Astrocyte of the spinal cord (primary cell): ENCODE results near the gene ADCY10.
"Not testable (repeated sequence)": the region's sequence is repeated elsewhere in the genome, so short reads cannot be mapped to it uniquely, and the experiment has no call there.

Experiments
- DNase-seq: peaks from one replicate; pipeline ENCODE4 v3.0.0; 2011; ENCODE audit warnings: low read depth, low spot score
- H3K4me3 ChIP-seq: 2 replicates; pipeline ENCODE4 v1.5.1; 2011; ENCODE audit warnings: low read depth, mild to moderate bottlenecking, low read length, moderate library complexity
- CTCF ChIP-seq: IDR thresholded peaks from 2 replicates; pipeline ENCODE4 v1.5.1; 2012; ENCODE audit warnings: low read depth, mild to moderate bottlenecking, low read length, inconsistent platforms
- in situ Hi-C: cut with HindIII; loops from 2 replicates; pipeline ENCODE4 v1.10.0; 2017; ENCODE audit warnings: low sequenced_read_pairs

The ADCY10 gene

DNA sequence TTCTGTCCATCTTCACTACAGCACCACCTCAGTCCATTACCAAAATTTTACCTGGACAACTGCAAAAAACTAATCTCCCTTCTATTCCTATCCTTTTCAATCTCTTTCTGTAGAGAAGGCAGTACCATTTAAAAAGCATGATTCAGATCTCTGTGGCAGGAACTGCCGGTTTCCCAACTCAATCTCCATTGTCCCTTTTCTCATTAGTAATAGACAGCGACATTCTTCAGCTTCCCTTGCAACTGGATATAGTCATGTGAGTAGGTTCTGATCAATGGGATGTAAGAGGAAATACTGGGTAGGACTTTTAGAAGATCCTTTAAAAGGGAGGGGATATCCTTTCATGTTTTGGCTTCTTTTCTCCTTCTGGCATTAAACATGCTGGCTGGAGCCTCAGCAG, 74.9 kb downstream of the ADCY10 start:
- in situ Hi-C loops: no loop called here
- DNase-seq: no peak
- H3K4me3 ChIP-seq: no peak overlapping the region
- no peak for TF ChIP-seq CTCF

DNA sequence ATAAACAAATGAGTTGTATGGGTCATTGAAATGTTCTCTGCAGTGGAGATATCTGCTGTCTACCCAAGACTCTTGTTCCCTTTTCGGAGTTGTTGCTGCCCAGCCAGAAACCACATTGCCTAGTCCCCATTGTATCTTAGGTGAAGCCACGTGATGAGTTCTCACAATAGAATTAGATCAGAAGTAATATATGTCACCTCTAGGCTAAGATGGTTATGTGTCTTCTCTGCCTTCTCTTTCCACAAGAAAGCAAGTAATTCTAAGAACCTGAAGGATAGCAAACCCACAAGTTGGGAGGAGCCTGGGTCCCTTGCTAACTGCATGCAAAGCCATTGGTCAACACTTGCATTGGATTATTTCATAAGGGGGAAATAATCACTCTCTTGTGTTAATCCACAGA, 76.6 kb downstream of the ADCY10 start:
- DNase-seq: no peak
- H3K4me3 ChIP-seq: no peak overlapping the region
- in situ Hi-C loops: no loop called here
- no peak for TF ChIP-seq CTCF

- no peak for DNase-seq
- H3K4me3 ChIP-seq: no peak overlapping the region
- in situ Hi-C loops: no loop called here
Measured at GRCh38 chr1:167836197-167836596, 77.7 kb downstream of the ADCY10 start.

GRCh38 chr1:167833904-167834303, 80.0 kb downstream of the ADCY10 start:
- no peak overlapping the region for H3K4me3 ChIP-seq
- DNase-seq: no peak
- TF ChIP-seq CTCF: no peak
- in situ Hi-C loops: no loop called here

More at GRCh38 chr1:167836197-167836596, 77.7 kb downstream of the ADCY10 start:
- TF ChIP-seq CTCF: no peak

DNA sequence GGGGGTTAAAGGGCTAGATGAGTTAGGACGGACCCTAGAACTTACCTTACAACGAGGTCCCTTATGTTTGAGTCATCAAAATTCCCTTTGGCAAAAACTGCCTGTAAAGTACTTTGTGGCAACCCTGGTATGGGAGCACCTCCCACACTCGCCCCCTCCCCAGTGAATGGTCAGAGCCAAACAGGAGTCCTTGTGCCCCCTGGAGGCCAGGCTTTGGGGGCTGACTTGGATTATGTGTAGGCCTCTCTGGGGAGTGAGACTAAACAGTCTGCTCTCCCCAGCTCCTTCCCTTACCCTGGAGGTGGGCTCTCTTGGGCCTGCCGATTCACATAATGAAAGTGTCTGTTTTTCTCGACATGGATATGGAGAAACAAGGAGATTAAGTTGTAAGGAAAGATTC, 81.2 kb downstream of the ADCY10 start:
- in situ Hi-C loops: no loop called here
- TF ChIP-seq CTCF: no peak
- H3K4me3 ChIP-seq: no peak overlapping the region
- DNase-seq: no peak

GRCh38 chr1:167830668-167831067, 83.3 kb downstream of the ADCY10 start:
- DNase-seq, in situ Hi-C loops, H3K4me3 ChIP-seq: not testable (repeated sequence)

DNA sequence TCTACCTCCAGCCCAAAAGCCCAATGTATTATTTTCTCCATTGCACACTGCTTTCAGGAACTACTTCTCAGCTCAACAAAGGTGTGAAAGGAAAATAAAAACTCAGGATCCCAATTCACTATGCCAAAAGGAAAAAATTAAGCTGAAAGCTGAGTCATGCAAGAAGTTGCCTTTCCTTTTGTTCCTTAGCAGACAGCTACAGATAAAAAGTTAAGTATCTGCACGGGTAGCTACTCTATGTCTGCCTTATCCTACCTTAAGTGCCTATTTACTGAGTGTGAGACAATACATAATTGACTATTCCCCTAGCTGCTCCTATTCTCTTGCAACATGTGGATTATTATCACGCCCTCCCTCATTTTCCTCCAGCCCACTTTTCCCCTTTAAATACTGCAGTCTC, 84.1 kb downstream of the ADCY10 start:
- no peak overlapping the region for H3K4me3 ChIP-seq
- DNase-seq: no peak
- no peak for TF ChIP-seq CTCF
- in situ Hi-C loops: no loop called here
